ENCODE measurements around the gene FSTL4.

The FSTL4 gene

DNA sequence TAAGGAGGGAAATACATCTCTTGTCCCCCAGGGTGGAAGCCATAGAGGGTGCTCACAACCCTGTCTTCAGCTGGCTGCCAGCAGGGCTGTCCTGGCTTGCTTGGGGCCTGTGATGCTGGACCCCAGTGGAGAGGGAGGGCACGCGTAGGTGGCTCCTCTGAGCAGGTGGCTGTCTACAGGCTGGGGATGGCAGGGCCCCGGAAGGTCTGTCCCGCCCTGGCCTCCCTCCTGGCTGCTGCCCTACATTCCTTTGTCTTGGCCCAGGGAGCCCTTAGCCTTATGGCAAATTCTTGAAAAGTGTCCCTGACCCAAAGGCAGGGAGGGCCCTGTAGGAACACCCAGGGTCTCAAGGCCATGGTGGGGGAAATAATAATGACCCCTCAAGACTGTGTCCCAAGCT lies 336.2 kb downstream of the FSTL4 start:
- no peak for FAIRE-seq
- TF ChIP-seq, protein P1, sequence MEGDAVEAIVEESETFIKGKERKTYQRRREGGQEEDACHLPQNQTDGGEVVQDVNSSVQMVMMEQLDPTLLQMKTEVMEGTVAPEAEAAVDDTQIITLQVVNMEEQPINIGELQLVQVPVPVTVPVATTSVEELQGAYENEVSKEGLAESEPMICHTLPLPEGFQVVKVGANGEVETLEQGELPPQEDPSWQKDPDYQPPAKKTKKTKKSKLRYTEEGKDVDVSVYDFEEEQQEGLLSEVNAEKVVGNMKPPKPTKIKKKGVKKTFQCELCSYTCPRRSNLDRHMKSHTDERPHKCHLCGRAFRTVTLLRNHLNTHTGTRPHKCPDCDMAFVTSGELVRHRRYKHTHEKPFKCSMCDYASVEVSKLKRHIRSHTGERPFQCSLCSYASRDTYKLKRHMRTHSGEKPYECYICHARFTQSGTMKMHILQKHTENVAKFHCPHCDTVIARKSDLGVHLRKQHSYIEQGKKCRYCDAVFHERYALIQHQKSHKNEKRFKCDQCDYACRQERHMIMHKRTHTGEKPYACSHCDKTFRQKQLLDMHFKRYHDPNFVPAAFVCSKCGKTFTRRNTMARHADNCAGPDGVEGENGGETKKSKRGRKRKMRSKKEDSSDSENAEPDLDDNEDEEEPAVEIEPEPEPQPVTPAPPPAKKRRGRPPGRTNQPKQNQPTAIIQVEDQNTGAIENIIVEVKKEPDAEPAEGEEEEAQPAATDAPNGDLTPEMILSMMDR (IDR thresholded peaks at IDR 0.05; ENCODE audit: insufficient read depth, missing control alignments) = no peak
- no peak for DNase-seq (ENCODE audit: insufficient read length, low spot score)

DNA sequence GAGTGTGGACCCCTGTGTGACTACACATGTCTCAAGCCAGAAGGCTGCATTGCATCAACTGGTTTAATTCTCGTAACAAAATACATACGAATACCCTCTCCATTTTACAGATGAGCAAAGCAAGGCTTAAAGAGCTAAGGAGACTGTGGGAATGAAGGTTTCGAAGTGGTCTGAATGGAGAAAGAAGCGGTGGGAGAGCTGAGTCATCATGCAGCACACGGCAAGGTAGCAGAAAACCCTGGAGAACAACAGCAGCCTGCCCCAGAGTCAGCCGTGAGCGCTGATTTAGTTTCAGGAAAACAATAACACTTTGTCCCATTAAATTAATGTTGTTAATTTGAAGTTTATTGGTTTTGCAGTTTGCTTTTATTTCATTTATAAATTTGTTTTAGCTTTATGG lies 336.7 kb downstream of the FSTL4 start:
- no peak for FAIRE-seq

GRCh38 chr5:133274597-133274935 lies 337.8 kb downstream of the FSTL4 start:
- DNase-seq (ENCODE audit: insufficient read length, low spot score) (no peak), FAIRE-seq (no peak)
- TF ChIP-seq, protein P1 (IDR thresholded peaks at IDR 0.05; ENCODE audit: insufficient read depth, missing control alignments) = no peak

More for the DNA sequence above, 336.7 kb downstream of the FSTL4 start:
- TF ChIP-seq, protein P1 (IDR thresholded peaks at IDR 0.05; ENCODE audit: insufficient read depth, missing control alignments) = no peak
- no peak for DNase-seq (ENCODE audit: insufficient read length, low spot score)

DNA sequence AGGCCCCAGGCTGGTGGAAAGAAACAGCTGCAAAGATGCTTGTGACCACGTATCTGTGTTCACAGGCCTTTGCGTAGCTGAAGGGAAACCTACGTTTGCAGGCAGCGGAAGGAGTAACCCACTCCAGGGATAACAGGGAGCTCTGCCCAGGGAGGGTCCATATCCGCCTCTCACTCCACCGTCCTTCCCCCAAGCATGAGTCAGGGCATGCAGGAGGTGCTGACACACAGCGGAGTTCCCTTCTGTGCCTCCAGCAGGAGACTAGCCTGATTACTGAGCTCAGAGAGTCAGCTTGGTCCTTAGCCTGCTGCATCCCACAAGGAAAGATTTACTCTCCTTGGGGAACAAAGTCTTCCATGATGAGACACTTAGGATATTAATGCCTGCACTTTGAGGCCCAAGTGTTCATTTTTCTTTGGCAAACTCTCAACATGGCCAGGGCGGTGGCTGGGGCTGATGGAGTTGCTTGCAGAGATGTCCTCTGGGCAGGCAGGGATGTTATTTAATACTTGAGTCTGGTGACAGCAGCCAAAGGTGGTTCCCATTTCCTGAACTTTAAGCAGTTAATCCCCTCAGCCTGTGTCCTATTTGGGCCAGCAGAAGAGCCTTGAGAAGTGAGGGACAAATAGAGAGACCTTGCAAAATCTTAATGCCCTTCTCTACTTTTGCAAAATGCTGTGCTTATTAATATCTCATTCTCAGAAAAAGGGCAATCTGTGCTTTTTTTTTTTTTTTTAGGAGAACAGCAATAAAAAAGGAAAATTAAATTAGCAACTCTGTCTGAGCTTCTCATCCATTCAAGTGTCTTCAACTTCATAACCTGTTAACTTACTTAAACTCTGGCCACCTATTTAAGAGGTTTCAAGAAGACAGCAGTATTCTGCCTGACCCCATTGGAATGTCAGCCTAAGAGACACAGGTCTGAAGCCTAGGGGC lies 338.4 kb downstream of the FSTL4 start:
- FAIRE-seq = no peak
- no peak for DNase-seq (ENCODE audit: insufficient read length, low spot score)
- TF ChIP-seq, protein P1 (IDR thresholded peaks at IDR 0.05; ENCODE audit: insufficient read depth, missing control alignments) = no peak

- TF ChIP-seq, protein P1 (IDR thresholded peaks at IDR 0.05; ENCODE audit: insufficient read depth, missing control alignments) = no peak
- FAIRE-seq (no peak), DNase-seq (ENCODE audit: insufficient read length, low spot score) (no peak)
Measured at GRCh38 chr5:133272345-133272744, 340.0 kb downstream of the FSTL4 start.

GRCh38 chr5:133271606-133272005 lies 340.7 kb downstream of the FSTL4 start:
- FAIRE-seq (no peak), DNase-seq (ENCODE audit: insufficient read length, low spot score) (no peak)
- TF ChIP-seq, protein P1 (IDR thresholded peaks at IDR 0.05; ENCODE audit: insufficient read depth, missing control alignments) = no peak

- TF ChIP-seq, protein P1 (IDR thresholded peaks at IDR 0.05; ENCODE audit: insufficient read depth, missing control alignments) = no peak
- DNase-seq (ENCODE audit: insufficient read length, low spot score) (no peak), FAIRE-seq (no peak)
Measured at GRCh38 chr5:133269691-133270090, 342.6 kb downstream of the FSTL4 start.

Data from D721Med (cell line).